HG03039 (cell line): Measurements from ENCODE around the gene SLC39A5.
"Not testable (repeated sequence)": the region's sequence is repeated elsewhere in the genome, so short reads cannot be mapped to it uniquely, and the experiment has no call there.

Source experiments
- ATAC-seq: cut with Tn5 transposase; IDR thresholded peaks from one replicate; pipeline ENCODE4 v1.9.1; 2021; ENCODE audit warnings: mild to moderate bottlenecking, moderate library complexity; ENCODE audit not compliant: unreplicated experiment

Gene SLC39A5

DNA sequence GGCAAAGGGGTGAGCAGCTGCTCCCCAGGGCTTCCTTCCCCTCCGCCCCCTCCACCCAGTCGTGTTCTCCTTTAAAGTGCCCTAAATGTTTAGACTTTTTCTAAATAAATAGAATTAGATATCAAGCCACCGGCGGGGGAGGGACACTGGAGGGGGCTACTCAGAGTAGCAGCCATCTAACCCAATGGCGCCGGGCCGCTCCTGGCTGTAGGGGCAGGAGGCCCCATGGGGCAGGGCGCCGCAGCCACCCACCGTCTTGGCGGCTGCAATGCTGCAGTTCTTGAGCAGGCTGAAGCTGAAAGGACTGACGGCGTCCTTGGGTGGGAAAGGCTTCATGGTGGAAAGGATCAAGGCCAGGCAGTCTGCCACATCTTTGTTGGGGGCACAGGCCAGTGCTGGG is 13.1 kb downstream of the SLC39A5 start:
- ATAC-seq: no peak

DNA sequence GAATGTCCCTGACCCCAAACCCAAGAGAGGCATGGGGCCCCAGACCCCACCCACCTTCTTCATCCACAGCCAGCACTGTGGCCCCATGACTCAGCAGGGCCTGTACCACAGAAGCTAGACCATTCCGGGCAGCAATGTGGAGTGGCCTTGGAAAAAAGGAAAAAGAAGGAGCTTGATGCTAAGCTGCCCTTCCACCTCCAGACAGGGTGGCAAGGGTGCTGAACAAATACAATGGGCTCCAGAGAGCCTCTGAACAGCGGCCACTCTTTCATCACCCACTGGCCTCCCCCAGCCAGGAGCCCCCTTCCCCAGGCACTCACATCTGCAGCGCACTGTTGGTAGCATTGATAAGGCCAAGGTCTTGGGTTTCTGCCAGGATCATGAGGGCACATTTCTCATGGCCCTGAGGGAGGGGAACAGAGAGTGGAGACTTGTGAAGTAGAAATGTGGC is 13.9 kb downstream of the SLC39A5 start:
- no peak for ATAC-seq

GRCh38 chr12:56244494-56244893 is 14.6 kb downstream of the SLC39A5 start:
- ATAC-seq: no peak

DNA sequence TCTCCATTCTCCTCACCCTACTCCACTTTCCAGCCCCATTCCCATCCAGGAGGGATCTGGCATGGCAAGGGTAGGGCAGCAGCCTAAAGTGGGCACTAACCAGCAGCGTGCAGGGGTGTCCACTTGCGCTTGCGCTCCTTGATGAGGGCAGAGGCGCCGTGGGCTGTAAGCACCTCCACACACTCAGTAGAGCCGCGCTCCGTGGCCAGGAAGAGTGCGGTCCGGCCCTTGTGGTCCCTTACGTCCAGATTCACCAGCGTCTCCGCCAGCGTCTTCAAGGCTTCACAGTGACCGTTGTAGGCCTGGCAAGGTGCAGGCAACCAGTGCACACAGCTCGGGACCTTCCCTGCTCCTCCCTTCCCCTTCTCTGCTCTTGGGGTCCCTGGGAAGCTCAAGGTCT is 18.1 kb downstream of the SLC39A5 start:
- no peak for ATAC-seq

GRCh38 chr12:56248711-56249110 is 18.9 kb downstream of the SLC39A5 start:
- no peak for ATAC-seq

- ATAC-seq: no peak
Observed at GRCh38 chr12:56252649-56253048, 22.8 kb downstream of the SLC39A5 start.

- ATAC-seq: no peak
Observed at GRCh38 chr12:56253091-56253490, 23.2 kb downstream of the SLC39A5 start.

DNA sequence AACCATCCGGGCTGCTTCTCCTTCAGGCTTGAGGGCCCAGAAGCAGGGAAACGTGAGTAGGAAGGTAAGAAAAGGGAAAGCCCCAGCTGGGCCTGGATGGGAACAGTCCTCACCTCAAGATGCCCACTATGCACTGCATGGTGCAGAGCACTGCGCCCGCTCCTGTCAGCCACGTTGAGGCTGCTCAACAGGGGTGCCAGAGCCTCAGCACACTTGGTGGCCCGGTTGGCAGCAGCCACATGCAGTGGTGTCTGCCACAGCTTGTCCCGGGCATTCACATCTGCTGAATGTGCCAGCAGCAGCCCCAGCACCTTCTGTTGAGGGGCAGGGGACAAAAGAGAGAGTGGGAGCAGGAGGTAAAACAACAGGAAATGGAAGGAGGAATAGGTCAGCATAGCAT is 25.8 kb downstream of the SLC39A5 start:
- no peak for ATAC-seq

- ATAC-seq: no peak
Observed at GRCh38 chr12:56256326-56256960, 26.6 kb downstream of the SLC39A5 start.

DNA sequence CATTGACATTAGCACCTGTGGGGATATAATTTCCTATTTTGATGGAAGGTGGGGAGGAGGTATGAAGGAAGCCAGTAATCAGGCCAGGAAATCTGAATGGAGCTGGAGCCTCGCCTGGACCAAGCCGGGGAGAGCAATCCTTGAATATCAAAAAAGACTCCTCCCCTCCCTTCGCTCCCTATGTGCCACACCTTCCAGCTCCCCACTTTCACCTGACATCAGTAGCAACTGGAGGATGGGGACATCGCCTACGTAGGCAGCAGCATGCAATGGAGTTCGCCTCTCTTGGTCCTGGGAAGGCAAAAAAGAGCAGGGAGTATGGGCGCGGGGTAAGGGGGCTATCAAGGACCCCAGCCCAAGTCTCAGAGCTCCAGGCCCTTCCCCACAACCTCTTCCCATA is 27.2 kb downstream of the SLC39A5 start:
- ATAC-seq: no peak

DNA sequence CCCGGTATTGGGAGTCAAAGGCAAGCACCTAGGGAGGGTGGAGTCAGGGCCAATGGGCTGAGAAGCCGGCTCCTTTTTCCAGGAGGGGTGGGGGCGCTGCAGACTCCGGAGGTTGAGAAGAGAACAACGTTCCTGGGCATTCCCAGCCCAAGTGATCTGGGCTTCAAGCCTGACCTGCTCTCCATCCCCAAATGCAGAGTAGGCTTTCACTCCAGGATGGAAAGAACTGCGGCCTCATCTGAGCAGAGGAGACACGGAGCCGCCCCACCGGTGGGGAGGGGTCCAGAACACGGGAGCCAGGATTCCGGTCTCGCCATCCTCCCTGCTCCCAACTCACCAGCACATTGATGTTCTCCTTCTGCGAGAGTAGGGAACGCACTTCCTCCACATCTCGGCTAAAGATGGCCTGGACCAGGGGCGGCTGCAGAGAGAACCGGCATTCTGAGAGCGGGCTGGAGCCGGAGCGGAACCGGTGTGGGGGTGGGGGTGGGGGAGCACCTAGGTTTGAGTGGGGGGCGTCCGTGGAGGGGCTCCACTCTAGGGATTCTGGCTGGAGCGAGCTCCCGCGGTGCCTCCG is 27.7 kb downstream of the SLC39A5 start:
- ATAC-seq: no peak

GRCh38 chr12:56258068-56258819 is 28.4 kb downstream of the SLC39A5 start, which contains the start of gene ANKRD52:
Gene ANKRD52, minus strand, starts transcription at chr12:56258384. Its CDS starts 115 bp downstream, at chr12:56258269.
- ATAC-seq: peak; percentile 73

GRCh38 chr12:56258820-56259183 is 29.0 kb downstream of the SLC39A5 start:
- ATAC-seq: no peak

DNA sequence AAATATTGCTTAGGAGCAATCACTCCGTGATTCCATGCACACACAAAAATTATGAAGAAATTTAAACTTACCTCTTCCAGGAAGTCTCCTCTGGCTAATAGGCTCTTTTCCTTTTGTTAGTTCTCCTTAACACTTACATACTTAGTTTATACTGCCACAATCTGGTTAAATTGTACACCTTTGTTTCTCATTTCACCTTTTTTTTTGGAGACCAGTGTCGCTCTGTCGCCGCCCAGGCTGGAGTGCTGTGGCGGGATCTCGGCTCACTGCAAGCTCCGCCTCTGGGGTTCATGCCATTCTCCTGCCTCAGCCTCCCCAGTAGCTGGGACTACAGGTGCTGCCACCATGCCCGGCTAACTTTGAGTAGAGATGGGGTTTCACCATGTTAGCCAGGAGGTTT is 30.5 kb downstream of the SLC39A5 start:
- ATAC-seq: no peak

GRCh38 chr12:56260921-56261320 is 31.1 kb downstream of the SLC39A5 start:
- no peak for ATAC-seq

- ATAC-seq: no peak
Observed at GRCh38 chr12:56261503-56262232, 31.8 kb downstream of the SLC39A5 start.

GRCh38 chr12:56262955-56263354 is 33.1 kb downstream of the SLC39A5 start:
- ATAC-seq: not testable (repeated sequence)

GRCh38 chr12:56266068-56266692 is 36.3 kb downstream of the SLC39A5 start:
- ATAC-seq: not testable (repeated sequence)

DNA sequence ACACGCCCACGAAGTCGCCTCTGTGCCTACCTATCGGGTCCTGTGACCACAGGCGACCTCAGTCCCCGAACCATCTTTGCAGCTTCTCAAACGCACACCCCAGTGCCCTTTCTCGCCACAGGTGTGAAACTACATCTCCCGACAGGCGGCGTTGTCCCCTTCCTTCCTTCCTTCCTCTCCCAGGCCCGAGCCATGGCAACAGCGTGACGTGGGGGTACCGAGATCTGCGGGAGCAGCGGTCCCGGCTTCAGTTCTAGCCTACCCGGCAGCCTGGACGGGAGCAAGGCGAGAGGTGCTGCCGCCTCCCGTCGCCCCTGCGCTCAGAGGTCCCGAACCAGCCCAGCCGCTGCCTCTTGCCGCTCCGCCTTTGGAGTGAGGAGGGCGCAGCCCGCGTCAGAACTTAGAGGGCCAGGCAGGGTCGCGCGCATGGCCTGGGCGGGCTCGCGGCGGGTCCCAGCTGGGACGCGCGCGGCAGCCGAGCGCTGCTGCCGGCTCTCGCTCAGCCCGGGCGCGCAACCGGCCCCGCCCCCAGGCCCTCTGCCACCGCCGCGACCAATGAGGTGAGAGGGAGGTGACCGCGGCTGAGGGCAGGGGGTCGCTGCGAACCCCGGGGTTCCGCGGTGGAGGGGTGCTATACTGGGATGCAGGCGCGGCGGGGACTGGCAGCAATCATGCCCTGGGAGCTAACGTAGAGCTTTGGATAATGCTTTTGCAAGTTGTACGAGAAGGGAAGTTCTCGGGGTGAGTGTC is 37.0 kb downstream of the SLC39A5 start, which contains the start of gene COQ10A:
COQ10A (plus strand) TSS at position 250 of the 750 bp plus-strand sequence; CDS start at position 427, 177 bp downstream.
- peak; percentile 86 for ATAC-seq

DNA sequence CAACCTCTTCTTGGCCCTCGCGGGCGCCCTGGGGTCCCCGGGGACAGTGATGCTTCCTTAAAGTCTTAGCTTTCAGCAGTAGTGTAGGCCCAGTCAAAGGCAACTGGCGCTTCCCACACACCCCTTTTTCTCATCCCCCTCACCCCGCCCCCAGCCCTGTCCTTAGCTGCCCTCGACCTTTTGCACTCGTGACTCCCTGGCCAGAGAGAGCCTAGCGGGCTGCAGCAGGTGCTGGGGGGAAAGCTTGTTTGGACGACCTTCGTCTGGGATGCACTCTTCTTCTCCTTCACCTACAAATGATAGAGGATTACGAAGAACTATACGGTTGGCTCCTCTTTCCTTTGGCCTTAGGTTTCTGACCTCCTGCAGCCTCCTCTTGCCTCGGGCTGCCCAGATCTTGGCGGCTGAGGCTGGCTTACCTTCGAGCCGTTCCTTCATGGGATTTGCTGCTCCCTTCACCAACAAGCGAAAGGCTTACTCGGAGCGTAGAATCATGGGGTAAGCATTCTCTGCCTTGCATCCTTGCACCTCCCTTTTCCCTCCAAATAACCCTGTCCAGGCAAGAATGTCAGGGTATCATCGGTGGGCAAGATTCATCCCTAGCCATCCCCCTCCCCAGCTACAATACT is 37.7 kb downstream of the SLC39A5 start:
- no peak for ATAC-seq
